ENCODE measurements around the gene TJAP1. TPM values are rescaled to one million over a fixed set of nuclear protein-coding genes. Genes with fewer than 3 reads are reported as not detected.
A peak's percentile ranks its signal among the peaks of the same experiment; 100 is the strongest.
"Not testable (repeated sequence)": the region's sequence is repeated elsewhere in the genome, so short reads cannot be mapped to it uniquely, and the experiment has no call there.

Gene TJAP1
- total RNA-seq, 1 experiment from 2014 or later: 78.9 TPM

DNA sequence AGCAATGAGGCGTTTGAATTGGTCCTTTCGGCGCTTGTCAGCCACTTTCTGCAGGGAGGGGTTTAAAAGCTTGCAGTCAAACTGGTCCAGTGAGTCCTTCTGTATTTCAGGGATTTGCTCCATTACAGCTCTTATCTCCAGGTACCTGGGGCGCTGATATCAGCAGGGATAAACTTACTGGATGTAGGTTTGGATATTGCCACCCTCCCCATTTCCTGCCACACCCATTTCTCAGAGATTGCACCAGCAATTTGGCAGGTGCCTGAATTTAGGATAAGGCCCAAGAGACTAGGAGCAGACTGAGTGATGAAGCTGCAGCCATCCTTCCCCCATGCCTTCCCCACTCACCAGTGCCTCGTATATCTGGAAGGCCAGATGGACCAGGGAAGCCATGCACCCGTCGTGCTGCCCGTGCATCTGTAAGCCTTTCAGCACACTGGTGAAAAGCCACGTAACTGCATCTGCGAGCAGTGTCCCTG lies 47.2 kb downstream of the TJAP1 start:
- H3K27me3 Mint-ChIP-seq (ENCODE audit: insufficient read depth, unreplicated experiment): no peaks in the 10 kb centered on the region
- H3K4me3 Mint-ChIP-seq (ENCODE audit: unreplicated experiment): no peak overlapping the region
- no peaks in the 10 kb centered on the region for H3K9me3 Mint-ChIP-seq (ENCODE audit: unreplicated experiment)
- peaks cover 5% of the 10 kb centered on the region for H3K4me1 Mint-ChIP-seq (ENCODE audit: insufficient read depth, unreplicated experiment)
- peak overlapping the region; percentile 61 for H3K27ac Mint-ChIP-seq (ENCODE audit: low read depth, unreplicated experiment)
- intact Hi-C loops (cut with micrococcal nuclease): no loop called here
- BruUV-seq (replicated peaks): no TSS peak
- no peak for DNase-seq (ENCODE audit: unreplicated experiment)
- POLR2A ChIA-PET: interaction anchor here (0.6 to 1.9 kb wide), 2 partner anchors 9 to 494 kb away, joined by 4 to 5 read pairs; no protein-coding TSS in a partner anchor
- H3K36me3 Mint-ChIP-seq (ENCODE audit: insufficient read depth, unreplicated experiment): peaks cover 10% of the 10 kb centered on the region
- CTCF ChIA-PET: interaction anchor here (0.8 kb wide), 1 partner anchor 18 kb away, joined by 5 read pairs; no protein-coding TSS in a partner anchor
- TF ChIP-seq, protein P1, sequence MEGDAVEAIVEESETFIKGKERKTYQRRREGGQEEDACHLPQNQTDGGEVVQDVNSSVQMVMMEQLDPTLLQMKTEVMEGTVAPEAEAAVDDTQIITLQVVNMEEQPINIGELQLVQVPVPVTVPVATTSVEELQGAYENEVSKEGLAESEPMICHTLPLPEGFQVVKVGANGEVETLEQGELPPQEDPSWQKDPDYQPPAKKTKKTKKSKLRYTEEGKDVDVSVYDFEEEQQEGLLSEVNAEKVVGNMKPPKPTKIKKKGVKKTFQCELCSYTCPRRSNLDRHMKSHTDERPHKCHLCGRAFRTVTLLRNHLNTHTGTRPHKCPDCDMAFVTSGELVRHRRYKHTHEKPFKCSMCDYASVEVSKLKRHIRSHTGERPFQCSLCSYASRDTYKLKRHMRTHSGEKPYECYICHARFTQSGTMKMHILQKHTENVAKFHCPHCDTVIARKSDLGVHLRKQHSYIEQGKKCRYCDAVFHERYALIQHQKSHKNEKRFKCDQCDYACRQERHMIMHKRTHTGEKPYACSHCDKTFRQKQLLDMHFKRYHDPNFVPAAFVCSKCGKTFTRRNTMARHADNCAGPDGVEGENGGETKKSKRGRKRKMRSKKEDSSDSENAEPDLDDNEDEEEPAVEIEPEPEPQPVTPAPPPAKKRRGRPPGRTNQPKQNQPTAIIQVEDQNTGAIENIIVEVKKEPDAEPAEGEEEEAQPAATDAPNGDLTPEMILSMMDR (IDR thresholded peaks at IDR 0.05; ENCODE audit: unreplicated experiment): no peak

DNA sequence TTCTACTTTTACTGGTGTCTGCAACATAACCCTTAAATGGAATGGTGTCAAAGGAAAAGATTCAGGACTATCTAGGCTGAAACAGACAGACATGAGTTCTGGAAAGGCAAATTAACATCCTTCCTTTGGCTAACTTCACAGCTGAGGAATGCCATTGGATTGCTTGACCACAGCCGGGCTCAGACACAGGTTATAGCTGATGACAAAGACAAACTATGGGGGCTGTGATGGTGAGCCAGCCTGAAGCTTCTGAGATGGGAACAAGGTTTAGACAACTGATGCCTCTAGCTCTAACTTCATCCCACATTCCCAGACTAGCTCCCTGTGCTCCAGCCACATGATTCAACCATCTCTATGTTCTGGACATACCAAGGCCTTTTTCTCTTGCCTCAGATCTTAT lies 54.8 kb downstream of the TJAP1 start:
- no peaks in the 10 kb centered on the region for H3K9me3 Mint-ChIP-seq (ENCODE audit: unreplicated experiment)
- ChIA-PET POLR2A (interaction anchor here (0.8 to 1.3 kb wide), 3 partner anchors 8 to 12 kb away, joined by 3 to 4 read pairs (median 3); no protein-coding TSS in a partner anchor), CTCF (interaction anchor here (0.9 kb wide), 1 partner anchor 25 kb away, joined by 3 read pairs; no protein-coding TSS in a partner anchor)
- intact Hi-C loops (cut with micrococcal nuclease): no loop called here
- H3K27ac Mint-ChIP-seq (ENCODE audit: low read depth, unreplicated experiment): no peak overlapping the region
- no peak for DNase-seq (ENCODE audit: unreplicated experiment)
- no TSS peak for BruUV-seq (replicated peaks)
- H3K4me3 Mint-ChIP-seq (ENCODE audit: unreplicated experiment): no peak overlapping the region
- no peaks in the 10 kb centered on the region for H3K4me1 Mint-ChIP-seq (ENCODE audit: insufficient read depth, unreplicated experiment)
- TF ChIP-seq, protein P1 (IDR thresholded peaks at IDR 0.05; ENCODE audit: unreplicated experiment): no peak
- H3K27me3 Mint-ChIP-seq (ENCODE audit: insufficient read depth, unreplicated experiment): no peaks in the 10 kb centered on the region
- peaks cover 85% of the 10 kb centered on the region for H3K36me3 Mint-ChIP-seq (ENCODE audit: insufficient read depth, unreplicated experiment)

DNA sequence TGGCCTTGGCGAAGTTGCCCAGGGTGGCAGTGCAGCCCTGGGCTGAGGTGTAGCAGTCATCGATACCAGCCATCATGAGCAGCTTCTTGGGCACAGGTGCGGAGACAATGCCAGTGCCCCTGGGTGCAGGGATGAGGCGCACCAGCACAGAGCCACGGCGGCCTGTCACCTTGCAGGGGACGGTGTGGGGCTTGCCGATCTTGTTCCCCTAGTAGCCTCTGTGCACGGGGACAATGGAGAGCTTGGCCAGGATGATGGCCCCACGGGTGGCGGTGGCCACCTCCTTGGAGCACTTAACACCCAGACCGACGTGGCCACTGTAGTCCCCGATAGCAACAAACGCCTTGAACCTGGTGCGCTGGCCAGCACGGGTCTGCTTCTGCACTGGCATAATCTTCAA lies 61.6 kb downstream of the TJAP1 start:
- H3K27me3 Mint-ChIP-seq (ENCODE audit: insufficient read depth, unreplicated experiment); H3K27ac Mint-ChIP-seq (ENCODE audit: low read depth, unreplicated experiment); H3K4me3 Mint-ChIP-seq (ENCODE audit: unreplicated experiment); BruUV-seq (replicated peaks); DNase-seq (ENCODE audit: unreplicated experiment); H3K4me1 Mint-ChIP-seq (ENCODE audit: insufficient read depth, unreplicated experiment); intact Hi-C loops (cut with micrococcal nuclease); H3K9me3 Mint-ChIP-seq (ENCODE audit: unreplicated experiment): not testable (repeated sequence)
- peaks cover 83% of the 10 kb centered on the region for H3K36me3 Mint-ChIP-seq (ENCODE audit: insufficient read depth, unreplicated experiment)
- ChIA-PET CTCF (interaction anchor here (1.4 kb wide), 1 partner anchor 9 kb away, joined by 3 read pairs; no protein-coding TSS in a partner anchor), POLR2A (interaction anchor here (1.4 kb wide), 1 partner anchor 11 kb away, joined by 4 read pairs; no protein-coding TSS in a partner anchor)

DNA sequence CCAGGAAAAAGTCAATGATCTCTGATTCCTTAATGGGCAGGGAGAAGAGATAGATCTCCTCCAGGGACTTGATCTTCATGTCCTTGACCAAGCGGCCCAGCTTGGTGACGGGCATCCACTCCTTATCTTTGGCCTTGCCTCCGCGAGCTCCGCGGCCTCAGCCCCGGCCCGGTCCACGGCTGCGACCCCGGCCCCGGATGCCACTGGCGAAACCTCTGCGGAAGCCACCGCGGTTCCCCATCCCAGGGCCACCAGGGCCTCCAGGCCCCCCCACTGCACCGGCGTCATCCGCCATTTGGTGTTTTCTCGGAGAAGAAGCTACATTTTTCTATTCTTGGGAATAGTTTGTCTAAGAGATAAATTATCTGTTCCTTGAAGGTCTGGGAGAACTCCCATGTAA lies 62.0 kb downstream of the TJAP1 start:
- H3K4me1 Mint-ChIP-seq (ENCODE audit: insufficient read depth, unreplicated experiment); intact Hi-C loops (cut with micrococcal nuclease); H3K27me3 Mint-ChIP-seq (ENCODE audit: insufficient read depth, unreplicated experiment); H3K27ac Mint-ChIP-seq (ENCODE audit: low read depth, unreplicated experiment); CTCF ChIA-PET; POLR2A ChIA-PET; H3K9me3 Mint-ChIP-seq (ENCODE audit: unreplicated experiment); BruUV-seq (replicated peaks); DNase-seq (ENCODE audit: unreplicated experiment); H3K4me3 Mint-ChIP-seq (ENCODE audit: unreplicated experiment): not testable (repeated sequence)
- peaks cover 81% of the 10 kb centered on the region for H3K36me3 Mint-ChIP-seq (ENCODE audit: insufficient read depth, unreplicated experiment)

DNA sequence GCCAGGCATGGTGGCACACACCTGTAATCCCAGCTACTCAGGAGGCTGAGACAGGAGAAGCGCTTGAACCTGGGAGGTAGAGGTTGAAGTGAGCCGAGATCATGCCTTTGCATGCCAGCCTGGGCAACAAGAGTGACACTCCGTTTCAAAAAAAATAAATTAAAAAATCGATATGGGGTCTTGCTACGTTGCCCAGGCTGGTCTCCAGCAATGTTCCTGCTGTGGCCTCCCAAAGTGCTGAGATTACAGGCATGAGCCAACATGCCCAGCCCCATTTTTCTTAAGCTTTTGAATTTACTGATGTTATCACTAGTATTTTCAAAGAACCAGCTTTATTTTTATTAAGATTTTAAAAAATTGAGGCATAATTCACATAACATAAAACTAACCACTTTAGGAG lies 63.1 kb downstream of the TJAP1 start:
- Mint-ChIP-seq H3K27ac (ENCODE audit: low read depth, unreplicated experiment) (no peak overlapping the region), H3K4me1 (ENCODE audit: insufficient read depth, unreplicated experiment) (peaks cover 9% of the 10 kb centered on the region), H3K36me3 (ENCODE audit: insufficient read depth, unreplicated experiment) (peaks cover 77% of the 10 kb centered on the region), H3K27me3 (ENCODE audit: insufficient read depth, unreplicated experiment) (no peaks in the 10 kb centered on the region), H3K9me3 (ENCODE audit: unreplicated experiment) (no peaks in the 10 kb centered on the region), H3K4me3 (ENCODE audit: unreplicated experiment) (no peak overlapping the region)
- intact Hi-C loops (cut with micrococcal nuclease): no loop called here
- TF ChIP-seq, protein P1 (IDR thresholded peaks at IDR 0.05; ENCODE audit: unreplicated experiment): no peak
- no peak for DNase-seq (ENCODE audit: unreplicated experiment)
- POLR2A ChIA-PET: interaction anchor here (1.1 kb wide), 1 partner anchor 9 kb away, joined by 3 read pairs; no protein-coding TSS in a partner anchor
- no TSS peak for BruUV-seq (replicated peaks)
- CTCF ChIA-PET: no interaction called here
